ENCODE results near the gene PTPRB.

DNA sequence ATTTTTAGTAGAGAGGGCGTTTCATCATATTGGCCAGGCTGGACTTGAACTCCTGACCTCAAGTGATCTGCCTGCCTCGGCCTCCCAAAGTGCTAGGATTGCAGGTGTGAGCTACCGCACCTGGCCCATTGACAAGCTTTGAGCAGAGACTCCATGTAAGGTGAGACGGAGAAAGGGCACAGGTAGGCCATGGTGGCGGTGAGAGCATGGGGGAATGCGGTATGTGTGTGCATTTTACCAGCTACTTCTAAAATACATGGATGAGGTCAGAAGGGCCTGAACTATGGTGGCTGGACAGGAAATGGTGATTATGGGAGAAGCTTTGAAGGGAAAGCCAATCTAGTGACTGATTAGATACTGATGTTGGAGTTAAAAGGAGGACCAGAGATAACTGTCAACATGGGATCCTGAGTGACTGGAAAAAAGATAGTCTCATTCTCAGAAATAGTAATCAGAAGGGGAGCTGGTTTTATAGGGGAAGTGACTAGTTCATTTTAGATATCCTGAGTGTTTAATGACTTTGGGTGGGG lies 21.9 kb upstream of the PTPRB start:
- TF ChIP-seq, protein P1, sequence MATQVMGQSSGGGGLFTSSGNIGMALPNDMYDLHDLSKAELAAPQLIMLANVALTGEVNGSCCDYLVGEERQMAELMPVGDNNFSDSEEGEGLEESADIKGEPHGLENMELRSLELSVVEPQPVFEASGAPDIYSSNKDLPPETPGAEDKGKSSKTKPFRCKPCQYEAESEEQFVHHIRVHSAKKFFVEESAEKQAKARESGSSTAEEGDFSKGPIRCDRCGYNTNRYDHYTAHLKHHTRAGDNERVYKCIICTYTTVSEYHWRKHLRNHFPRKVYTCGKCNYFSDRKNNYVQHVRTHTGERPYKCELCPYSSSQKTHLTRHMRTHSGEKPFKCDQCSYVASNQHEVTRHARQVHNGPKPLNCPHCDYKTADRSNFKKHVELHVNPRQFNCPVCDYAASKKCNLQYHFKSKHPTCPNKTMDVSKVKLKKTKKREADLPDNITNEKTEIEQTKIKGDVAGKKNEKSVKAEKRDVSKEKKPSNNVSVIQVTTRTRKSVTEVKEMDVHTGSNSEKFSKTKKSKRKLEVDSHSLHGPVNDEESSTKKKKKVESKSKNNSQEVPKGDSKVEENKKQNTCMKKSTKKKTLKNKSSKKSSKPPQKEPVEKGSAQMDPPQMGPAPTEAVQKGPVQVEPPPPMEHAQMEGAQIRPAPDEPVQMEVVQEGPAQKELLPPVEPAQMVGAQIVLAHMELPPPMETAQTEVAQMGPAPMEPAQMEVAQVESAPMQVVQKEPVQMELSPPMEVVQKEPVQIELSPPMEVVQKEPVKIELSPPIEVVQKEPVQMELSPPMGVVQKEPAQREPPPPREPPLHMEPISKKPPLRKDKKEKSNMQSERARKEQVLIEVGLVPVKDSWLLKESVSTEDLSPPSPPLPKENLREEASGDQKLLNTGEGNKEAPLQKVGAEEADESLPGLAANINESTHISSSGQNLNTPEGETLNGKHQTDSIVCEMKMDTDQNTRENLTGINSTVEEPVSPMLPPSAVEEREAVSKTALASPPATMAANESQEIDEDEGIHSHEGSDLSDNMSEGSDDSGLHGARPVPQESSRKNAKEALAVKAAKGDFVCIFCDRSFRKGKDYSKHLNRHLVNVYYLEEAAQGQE (IDR thresholded peaks at IDR 0.05; ENCODE audit: insufficient read depth in 1 of 2, low read depth in 2 of 2, low read length in 2 of 2) = no peak
- TF ChIP-seq POLR2AphosphoS5 (IDR thresholded peaks at IDR 0.05; ENCODE audit: low read depth, low read length) (no peak), TAF1 (IDR thresholded peaks at IDR 0.05; ENCODE audit: borderline replicate concordance, insufficient read depth, low read length) (no peak), SIN3A (IDR thresholded peaks at IDR 0.05; ENCODE audit: borderline replicate concordance, insufficient read depth, low read length) (no peak)

Data from PFSK-1 (cell line).